HG03066 (cell line): Measurements from ENCODE around the gene IFIT1B.
"Not testable (repeated sequence)": the region's sequence is repeated elsewhere in the genome, so short reads cannot be mapped to it uniquely, and the experiment has no call there.

Source experiments
- ATAC-seq: cut with Tn5 transposase; IDR thresholded peaks from one replicate; pipeline ENCODE4 v1.9.1; 2021; ENCODE audit warnings: low read depth; ENCODE audit not compliant: unreplicated experiment

Gene IFIT1B

GRCh38 chr10:89377705-89378637, at the start of gene IFIT1B:
IFIT1B (plus strand) TSS chr10:89378056; CDS start chr10:89378136, 80 bp downstream.
- ATAC-seq: no peak

DNA sequence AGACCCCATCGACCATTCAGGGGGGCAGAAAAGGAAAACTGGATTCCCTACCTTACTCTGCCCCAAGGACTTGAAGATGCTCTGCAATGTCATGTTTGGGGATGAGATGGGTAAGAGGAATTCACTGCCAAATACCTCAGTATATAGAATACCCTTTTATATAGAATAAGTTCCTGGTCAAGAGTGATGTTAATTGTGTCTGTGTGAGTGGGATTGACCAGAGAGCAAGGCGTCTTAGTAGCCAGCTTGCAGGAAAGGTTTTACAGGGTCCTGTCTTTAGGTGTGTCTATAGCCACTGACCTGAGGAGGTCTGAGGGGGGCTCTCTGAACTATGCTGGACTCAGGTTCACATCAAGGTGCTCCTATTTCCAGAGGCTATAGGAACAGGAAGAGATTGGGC, 48.7 kb upstream of the IFIT1B start:
- no peak for ATAC-seq

- ATAC-seq: not testable (repeated sequence)
Observed at GRCh38 chr10:89330014-89330413, 47.8 kb upstream of the IFIT1B start.

DNA sequence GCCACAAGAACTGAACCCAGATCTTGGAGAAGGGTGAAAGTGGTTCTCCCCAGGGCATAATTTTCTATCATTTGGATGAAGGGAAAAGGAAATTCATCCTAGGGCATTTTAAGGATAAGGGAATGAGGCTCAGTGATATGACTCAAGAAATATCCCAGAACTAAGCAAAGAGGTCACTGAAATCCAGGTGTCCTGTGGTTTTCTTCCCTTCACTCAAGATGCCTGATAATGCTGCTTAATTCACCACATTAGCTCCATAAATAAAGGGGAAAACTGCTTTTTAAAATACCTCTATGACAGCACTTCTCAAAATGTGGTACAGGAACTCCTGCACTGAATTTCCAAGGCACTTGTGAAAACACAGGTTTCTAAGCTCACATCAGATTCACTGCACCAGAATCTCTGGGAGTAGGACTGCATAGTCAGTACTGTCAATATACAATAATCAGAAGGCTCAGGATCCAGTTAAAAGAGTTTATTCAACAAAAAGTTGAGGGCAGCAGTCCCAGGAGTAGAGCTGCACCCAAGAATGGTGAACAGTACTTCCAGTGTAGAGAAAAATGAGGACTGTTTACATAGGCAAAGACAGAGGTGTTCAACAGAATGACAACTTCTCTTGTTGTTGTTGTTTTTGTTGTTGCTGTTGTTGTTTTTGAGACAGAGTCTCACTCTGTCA, 47.2 kb upstream of the IFIT1B start:
- no peak for ATAC-seq

DNA sequence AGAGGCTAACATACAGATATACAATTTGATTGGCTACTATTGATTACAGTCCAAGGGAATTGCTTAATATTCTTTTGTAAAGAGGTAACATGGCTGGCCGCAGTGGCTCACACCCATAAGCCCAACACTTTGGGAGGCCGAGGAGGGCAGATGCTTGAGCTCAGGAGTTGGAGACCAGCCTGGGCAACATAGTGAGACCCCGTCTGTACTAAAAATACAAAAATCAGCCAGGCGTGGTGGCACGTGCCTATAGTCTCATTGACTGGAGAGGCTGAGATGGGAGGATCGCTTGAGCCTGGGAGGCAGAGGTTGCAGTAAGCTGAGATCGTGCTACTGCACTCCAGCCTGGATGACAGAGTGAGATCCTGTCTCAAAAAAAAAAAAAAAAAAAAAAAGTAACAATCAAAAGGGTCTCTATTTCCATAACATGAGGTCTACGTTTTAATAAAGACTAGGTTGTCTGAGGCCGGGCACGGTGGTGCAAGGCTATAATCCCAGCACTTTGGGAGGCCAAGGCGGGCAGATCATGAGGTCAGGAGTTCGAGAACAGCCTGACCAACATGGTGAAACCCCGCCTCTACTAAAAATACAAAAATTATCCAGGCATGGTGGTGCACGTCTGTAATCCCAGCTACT, 46.3 kb upstream of the IFIT1B start:
- not testable (repeated sequence) for ATAC-seq

GRCh38 chr10:89332123-89332633, 45.7 kb upstream of the IFIT1B start:
- peak; percentile 45 for ATAC-seq

DNA sequence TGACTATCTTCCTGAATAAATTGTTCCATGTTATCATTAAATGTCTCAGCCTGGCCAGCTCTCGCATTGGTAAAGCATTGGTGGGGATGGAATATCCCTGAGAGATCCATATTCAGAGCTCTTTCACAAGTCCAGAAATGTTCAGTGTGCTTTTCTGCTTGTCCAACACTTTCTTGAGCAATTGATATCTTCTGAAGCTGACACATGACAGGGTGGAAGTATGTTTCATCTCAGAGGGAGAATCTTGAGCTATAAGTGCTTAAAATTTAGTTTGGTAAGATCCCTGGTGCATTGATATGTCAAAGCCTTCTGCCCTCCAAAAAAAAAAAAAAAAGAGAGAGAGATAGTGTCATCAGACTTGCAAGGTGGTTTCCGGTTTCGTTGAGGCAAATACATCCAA, 42.6 kb upstream of the IFIT1B start:
- ATAC-seq: no peak

DNA sequence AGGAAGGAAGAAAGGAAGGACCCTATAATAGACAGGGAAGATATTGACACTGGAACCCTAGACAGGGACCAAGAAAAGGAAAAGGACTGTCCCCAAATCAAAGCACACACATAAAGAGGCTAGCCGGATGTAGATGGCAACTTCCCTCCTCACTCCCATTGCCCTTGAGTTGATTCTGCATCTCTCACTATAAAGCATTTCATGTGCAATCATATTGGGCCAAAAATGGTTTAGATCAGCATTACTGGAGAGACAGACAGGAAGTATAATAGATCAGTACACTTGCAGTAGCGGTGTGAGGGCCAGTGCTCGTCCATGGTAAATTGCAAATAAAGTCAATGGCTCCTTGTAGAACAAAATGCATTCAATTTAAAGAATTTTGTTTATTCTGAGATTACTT, 41.6 kb upstream of the IFIT1B start:
- ATAC-seq: no peak

DNA sequence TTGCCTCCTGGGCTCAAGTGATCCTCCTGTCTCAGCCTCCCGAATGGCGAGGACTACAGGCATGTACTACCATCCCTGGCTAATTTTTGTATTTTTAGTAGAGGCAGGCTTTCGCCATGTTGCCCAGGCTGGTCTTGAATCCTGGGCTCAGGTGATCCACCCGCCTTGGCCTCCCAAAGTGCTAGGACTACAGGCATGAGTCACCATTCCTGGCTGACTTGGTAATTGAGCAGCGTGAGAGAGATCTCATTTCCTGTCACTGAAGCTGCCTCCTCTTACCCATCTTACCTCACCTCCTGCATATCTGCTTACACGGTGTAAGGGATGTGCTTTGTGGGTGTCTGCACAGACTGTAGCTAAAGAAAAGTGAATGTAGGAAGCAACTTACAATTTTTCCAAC, 40.4 kb upstream of the IFIT1B start:
- ATAC-seq: no peak

GRCh38 chr10:89338713-89339112, 39.1 kb upstream of the IFIT1B start:
- no peak for ATAC-seq

- no peak for ATAC-seq
Observed at GRCh38 chr10:89339875-89340274, 38.0 kb upstream of the IFIT1B start.

DNA sequence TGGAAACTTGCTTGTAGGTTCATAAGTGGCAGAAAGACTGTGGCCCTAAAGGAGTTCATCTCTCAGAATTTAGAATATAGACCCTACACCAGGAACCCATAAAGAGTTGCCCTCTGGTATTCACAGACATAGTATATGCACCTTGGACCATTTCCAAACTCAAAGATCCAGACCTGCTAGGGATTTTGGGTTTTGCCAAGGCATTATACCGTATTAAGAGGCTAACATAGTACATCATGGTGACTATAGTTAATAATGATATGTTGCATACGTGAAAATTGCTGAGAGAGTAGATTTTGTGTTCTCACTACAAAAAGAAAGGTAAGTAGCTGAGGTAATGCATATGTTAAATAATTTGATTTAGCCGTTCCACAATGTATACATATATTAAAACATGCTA, 36.2 kb upstream of the IFIT1B start:
- ATAC-seq: no peak

DNA sequence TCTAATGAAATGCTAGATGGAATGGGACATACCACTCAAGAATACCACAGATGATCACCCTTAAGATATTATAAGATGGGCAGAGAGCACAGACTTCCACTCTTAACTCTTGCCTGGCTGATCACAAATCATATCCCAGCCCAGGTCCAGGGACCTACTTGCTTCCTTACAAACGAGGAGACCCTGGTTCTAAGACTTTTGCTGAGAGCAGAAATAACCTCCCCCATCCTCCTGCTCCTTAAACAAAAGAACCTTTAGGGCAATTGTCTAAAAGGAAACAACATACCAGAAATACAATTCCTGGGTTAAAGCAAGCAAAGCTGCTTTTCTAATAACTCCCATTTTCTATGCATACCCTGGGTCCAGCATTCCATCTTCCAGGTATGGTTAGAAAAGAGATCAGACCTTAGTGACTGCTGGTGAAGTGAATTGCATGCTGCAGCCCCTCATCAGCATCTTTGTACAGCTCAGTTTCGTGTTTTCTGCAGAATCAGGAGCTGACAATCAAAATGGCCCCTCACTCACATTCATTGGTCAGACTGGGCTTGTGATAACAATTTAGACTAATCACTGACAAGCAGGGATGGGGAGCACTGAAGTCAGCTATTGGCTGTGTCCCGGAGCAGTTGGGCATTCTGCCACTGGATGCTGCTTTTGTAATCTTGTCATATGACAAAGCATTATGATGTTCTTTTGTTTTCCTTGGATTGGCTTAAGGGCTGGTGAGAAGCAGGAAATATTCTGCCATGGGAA, 35.5 kb upstream of the IFIT1B start:
- no peak for ATAC-seq

DNA sequence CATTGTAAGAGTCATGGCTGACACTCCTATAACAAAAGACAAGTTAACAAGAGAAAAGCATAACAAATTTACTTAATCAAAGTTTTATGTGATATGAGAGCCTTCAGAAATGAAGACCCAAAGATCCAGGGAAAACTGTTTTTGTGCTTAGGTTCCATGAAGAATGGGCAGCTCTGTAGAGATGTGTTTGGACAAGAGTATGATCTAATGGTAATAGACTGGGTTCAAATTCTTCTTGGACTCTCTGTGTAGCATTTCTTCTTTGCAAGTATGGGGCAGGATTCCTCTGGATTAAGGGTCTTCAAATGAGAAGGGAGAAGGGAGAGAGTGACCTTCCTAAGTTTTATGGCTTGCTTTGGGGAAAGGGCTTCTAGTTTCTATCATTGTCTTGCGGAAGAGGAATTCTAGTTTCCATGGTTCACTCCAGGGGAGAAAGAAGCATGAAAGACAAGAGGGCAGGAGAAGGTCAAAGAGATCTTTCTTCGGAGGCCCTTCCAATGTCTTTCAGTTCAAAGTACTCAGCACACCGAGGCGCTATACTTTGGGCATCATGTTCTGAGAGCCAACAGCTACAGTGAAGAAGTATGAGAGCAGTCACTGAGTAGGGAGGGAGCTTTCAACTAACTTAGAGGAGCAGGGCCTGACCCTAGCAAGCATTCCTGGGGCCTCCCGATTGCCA, 34.6 kb upstream of the IFIT1B start:
- no peak for ATAC-seq

DNA sequence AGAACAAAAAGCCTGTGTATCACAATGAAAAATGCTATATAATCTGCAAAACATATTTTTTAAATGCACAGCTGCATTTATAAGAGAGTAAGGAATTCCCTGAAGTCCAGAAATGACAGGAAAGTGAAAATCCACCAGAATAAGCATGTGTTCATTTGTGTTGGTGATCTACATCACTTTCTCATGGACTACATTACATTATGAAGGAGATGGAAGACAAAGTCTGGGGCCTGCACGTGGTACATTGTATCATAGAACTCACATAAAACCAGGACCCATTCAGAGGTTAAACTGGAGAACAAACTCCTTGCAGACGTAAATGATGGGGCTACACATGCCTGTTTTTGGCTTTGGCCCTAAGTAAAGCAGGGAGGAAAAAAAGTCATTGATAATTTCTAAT, 33.7 kb upstream of the IFIT1B start:
- ATAC-seq: no peak

- no peak for ATAC-seq
Observed at GRCh38 chr10:89345367-89346000, 32.4 kb upstream of the IFIT1B start.

GRCh38 chr10:89346405-89347254, 31.2 kb upstream of the IFIT1B start:
- no peak for ATAC-seq

DNA sequence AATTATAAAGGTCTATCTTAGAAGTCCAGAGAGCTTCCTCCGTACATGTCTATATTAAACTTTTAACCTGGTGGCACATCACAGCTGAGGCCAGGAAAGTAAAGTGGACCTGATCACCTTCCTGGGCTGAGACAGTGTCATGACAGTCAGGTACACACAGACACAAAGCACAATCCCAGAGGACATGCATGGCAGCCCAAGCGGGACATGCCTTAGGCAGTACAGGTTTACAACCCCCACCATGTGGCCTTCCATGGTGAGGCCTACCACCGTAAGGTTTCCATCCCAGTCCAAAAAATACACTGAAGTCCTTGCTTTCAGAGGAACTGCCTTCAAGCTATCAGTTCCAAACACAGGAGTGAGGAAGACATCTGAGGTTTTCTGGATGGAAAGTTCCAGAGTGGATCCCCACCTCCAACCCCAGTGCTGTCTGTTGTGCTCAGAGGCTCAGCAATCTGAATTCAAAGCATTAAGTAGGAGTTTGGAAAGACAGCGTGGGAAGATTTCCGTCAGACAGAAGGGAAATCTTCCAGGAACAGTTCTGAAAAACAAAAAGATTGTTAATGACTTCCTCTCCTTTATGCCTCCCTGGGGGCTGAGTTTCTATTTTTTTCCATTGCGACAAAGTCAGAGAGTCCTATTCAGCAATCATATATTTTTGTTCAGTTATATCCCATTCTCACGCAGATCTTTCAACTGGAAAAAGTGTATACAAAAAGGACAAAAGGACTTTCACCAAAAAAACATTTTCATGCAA, 30.0 kb upstream of the IFIT1B start:
- no peak for ATAC-seq
